ENCODE results near the gene ATF7IP2. TPM values are rescaled to one million over a fixed set of nuclear protein-coding genes. Genes with fewer than 3 reads are reported as not detected.

ATF7IP2 gene
- total and polyA plus RNA-seq, 2 of the 13 experiments (the other 11 are each of a cell fraction or from before 2014, with no cell fraction given) = 117 to 217 TPM

GRCh38 chr16:10362077-10362863 is 23.6 kb upstream of the ATF7IP2 start (continued):
- TF ChIP-seq ZNF775 (CRISPR knock-in tag; IDR thresholded peaks at IDR 0.05; ENCODE audit: borderline replicate concordance) = no peak
- no peak for TF ChIP-seq ZFAT (CRISPR knock-in tag; conservative IDR thresholded peaks at IDR 0.05)
- TF ChIP-seq, protein P1, sequence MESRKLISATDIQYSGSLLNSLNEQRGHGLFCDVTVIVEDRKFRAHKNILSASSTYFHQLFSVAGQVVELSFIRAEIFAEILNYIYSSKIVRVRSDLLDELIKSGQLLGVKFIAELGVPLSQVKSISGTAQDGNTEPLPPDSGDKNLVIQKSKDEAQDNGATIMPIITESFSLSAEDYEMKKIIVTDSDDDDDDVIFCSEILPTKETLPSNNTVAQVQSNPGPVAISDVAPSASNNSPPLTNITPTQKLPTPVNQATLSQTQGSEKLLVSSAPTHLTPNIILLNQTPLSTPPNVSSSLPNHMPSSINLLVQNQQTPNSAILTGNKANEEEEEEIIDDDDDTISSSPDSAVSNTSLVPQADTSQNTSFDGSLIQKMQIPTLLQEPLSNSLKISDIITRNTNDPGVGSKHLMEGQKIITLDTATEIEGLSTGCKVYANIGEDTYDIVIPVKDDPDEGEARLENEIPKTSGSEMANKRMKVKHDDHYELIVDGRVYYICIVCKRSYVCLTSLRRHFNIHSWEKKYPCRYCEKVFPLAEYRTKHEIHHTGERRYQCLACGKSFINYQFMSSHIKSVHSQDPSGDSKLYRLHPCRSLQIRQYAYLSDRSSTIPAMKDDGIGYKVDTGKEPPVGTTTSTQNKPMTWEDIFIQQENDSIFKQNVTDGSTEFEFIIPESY (CRISPR knock-in tag; IDR thresholded peaks at IDR 0.05) = no peak
- TF ChIP-seq BRCA1 (CRISPR knock-in tag; IDR thresholded peaks at IDR 0.05) = 0 out of 2 replicates have a peak, but pooled peaks have one; percentile 51
- TF ChIP-seq, protein P2, sequence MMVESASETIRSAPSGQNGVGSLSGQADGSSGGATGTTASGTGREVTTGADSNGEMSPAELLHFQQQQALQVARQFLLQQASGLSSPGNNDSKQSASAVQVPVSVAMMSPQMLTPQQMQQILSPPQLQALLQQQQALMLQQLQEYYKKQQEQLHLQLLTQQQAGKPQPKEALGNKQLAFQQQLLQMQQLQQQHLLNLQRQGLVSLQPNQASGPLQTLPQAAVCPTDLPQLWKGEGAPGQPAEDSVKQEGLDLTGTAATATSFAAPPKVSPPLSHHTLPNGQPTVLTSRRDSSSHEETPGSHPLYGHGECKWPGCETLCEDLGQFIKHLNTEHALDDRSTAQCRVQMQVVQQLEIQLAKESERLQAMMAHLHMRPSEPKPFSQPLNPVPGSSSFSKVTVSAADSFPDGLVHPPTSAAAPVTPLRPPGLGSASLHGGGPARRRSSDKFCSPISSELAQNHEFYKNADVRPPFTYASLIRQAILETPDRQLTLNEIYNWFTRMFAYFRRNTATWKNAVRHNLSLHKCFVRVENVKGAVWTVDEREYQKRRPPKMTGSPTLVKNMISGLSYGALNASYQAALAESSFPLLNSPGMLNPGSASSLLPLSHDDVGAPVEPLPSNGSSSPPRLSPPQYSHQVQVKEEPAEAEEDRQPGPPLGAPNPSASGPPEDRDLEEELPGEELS (CRISPR knock-in tag; IDR thresholded peaks at IDR 0.05) = peak; percentile 96
- no peak for TF ChIP-seq ZNF772 (CRISPR knock-in tag; IDR thresholded peaks at IDR 0.05)
- no peak; a peak in 1 of 4 replicates for TF ChIP-seq HMGXB4 (CRISPR knock-in tag; IDR thresholded peaks at IDR 0.05; ENCODE audit: borderline replicate concordance in 1 of 2, low read depth in 1 of 2)
- no peak for TF ChIP-seq CENPT (CRISPR knock-in tag; IDR thresholded peaks at IDR 0.05; ENCODE audit: low read depth)
- TF ChIP-seq ZNF558 (CRISPR knock-in tag; IDR thresholded peaks at IDR 0.05; ENCODE audit: borderline replicate concordance) = no peak; the same call in 1 of the 2 replicates
- TF ChIP-seq XBP1 (CRISPR knock-in tag; IDR thresholded peaks at IDR 0.05) = no peak
- TF ChIP-seq BORCS8-MEF2B (CRISPR knock-in tag; IDR thresholded peaks at IDR 0.05) = no peak
- TF ChIP-seq KDM5A (IDR thresholded peaks at IDR 0.05; ENCODE audit: borderline replicate concordance, low read length) = no peak
- peak; percentile 66; the same call in 1 of the 2 replicates for TF ChIP-seq SP5 (CRISPR knock-in tag; IDR thresholded peaks at IDR 0.05; ENCODE audit: borderline replicate concordance, low read depth)
- TF ChIP-seq ZKSCAN8 (CRISPR knock-in tag; IDR thresholded peaks at IDR 0.05; ENCODE audit: borderline replicate concordance) = peak; percentile 52; the same call in 1 of the 2 replicates
- TF ChIP-seq, protein P3, sequence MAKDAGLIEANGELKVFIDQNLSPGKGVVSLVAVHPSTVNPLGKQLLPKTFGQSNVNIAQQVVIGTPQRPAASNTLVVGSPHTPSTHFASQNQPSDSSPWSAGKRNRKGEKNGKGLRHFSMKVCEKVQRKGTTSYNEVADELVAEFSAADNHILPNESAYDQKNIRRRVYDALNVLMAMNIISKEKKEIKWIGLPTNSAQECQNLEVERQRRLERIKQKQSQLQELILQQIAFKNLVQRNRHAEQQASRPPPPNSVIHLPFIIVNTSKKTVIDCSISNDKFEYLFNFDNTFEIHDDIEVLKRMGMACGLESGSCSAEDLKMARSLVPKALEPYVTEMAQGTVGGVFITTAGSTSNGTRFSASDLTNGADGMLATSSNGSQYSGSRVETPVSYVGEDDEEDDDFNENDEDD (CRISPR knock-in tag; IDR thresholded peaks at IDR 0.05; ENCODE audit: borderline replicate concordance) = no peak; the same call in 1 of the 2 replicates
- no peak for TF ChIP-seq SRF (IDR thresholded peaks at IDR 0.05; ENCODE audit: low read depth, low read length)
- no peak for TF ChIP-seq IKZF4 (CRISPR knock-in tag; IDR thresholded peaks at IDR 0.05; ENCODE audit: borderline replicate concordance, low read depth, not compliant biosample characterization)
- no peak for TF ChIP-seq PLRG1 (conservative IDR thresholded peaks at IDR 0.05)
- TF ChIP-seq REPIN1 (CRISPR knock-in tag; IDR thresholded peaks at IDR 0.05; ENCODE audit: borderline replicate concordance, low read depth) = peak; percentile 73; the same call in 1 of the 2 replicates
